ENCODE results near the gene CPNE7.
"Not testable (repeated sequence)": the region's sequence is repeated elsewhere in the genome, so short reads cannot be mapped to it uniquely, and the experiment has no call there.

Gene CPNE7

DNA sequence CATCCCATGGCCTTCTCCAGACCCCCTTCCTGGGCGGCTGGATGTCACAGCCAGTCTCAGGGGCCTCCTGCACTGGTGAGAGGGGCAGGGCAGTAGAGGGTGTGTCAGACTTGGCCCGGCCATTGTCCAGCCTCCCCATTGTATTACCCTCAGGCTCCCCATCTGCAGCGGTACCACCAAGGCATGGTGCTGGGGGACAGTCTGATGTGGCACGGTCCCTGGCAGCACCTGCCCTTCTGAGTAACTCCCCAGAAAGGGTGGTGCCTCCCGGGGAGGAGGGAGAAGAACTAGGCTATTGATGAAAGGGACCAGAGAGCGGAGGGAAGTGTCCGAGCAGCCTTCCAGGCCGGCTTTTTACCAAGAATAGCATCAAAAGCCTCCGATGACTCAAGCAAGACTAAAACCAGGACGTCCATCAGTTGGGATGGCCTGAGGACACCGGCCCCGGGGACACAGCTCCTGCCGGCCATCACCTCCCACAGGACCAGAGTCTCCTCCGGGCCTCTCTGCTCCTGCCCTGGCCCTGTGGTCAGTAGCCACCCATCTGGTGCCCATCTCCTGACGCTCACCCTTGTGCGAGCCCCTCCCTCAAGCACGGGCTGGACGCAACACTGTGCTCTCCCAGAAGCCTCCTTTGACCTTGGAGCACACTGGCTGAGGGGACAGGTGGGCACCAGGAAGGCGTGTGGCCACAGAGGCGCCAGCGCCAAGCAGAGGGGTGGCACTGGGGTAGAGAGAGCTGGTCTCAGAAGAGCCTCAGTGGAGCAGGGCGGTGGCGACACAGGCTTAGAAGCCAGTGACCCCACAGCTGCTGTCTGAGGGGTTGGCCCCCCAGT is 5.8 kb upstream of the CPNE7 start:
- DNase-seq = no peak

DNA sequence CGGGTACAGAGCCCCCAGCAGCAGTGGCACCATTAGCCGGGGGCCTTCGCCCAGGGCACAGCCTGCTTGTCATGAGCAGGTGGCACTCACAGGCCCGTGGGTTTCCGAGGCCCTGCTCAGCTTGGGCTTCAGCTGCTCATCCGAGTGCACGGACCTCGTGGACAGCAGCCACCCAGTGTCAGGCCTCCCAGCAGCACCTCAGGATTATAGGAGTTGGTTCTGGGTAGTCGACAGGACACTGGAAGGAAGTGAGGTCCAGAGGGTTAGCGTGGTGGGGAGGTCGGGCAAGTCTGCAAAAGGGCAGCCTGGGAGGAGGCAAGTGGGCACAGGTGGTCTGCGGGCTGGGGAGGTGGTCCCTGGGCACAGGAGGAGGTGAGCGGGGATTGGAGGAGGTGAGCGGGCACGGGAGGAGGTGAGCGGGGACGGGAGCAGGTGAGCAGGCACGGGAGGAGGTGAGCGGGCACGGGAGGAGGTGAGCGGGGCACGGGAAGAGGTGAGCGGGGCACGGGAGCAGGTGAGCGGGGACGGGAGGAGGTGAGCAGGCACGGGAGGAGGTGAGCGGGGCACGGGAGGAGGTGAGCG is 5.1 kb upstream of the CPNE7 start:
- DNase-seq = no peak

DNA sequence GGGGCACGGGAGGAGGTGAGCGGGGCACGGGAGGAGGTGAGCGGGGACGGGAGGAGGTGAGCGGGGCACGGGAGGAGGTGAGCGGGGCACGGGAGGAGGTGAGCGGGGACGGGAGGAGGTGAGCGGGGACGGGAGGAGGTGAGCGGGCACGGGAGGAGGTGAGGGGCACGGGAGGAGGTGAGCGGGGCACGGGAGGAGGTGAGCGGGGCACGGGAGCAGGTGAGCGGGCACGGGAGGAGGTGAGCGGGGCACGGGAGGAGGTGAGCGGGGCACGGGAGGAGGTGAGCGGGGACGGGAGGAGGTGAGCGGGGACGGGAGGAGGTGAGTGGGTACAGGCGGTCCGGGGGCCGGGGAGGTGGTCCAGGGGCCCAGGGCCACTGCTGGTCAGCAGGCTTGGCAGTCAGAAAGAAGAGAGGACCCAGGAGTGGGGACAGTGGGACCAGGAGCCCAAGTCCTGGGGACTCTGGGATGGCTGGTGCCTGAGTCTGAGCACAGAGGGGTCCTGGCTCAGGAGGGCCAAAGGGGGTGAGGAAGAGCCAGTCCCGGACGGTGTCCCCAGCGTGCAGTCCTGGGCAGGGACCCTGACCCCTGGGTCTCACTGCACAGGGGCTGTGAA is 4.5 kb upstream of the CPNE7 start:
- not testable (repeated sequence) for DNase-seq

DNA sequence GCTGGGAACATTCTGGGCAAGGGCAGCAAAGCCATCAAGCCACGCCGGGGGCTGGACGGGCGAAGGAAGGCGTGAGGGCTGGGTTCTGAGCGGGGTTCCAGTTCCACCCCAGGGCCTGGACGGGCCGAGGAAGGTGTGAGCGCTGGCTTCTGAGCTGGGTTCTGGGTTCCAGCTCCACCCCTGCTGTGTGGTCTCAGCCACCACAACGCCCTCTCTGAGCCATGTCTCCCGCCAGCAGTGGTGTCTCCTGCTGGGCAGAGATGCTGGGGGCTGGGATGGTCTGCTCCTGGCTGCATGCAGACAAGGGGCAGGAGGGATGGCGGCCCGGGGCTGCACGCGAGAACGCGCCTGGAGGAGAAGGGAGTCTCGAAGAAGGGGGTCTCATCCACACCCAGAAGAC is 3.9 kb upstream of the CPNE7 start:
- no peak for DNase-seq

DNA sequence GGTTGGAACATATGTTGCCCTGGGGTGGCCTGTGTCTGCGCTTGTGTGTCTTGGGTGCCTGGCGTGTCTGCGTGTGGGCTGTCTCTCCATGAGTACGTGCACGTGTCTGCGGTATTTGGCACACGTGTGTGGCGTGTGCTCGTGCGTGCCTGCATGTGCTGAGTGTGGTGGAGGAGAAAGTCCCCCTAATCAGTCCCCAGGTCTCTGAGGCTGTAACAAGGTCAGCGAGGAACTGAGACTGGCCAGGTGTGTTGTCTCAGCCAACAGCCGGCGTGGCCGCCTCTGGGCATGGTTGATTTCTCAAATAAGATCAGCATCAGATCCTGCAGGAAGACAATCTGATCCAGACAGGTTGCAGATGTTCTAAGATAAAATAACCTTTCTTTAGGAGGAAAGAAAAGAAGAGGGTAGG is 3.5 kb upstream of the CPNE7 start:
- DNase-seq = no peak

DNA sequence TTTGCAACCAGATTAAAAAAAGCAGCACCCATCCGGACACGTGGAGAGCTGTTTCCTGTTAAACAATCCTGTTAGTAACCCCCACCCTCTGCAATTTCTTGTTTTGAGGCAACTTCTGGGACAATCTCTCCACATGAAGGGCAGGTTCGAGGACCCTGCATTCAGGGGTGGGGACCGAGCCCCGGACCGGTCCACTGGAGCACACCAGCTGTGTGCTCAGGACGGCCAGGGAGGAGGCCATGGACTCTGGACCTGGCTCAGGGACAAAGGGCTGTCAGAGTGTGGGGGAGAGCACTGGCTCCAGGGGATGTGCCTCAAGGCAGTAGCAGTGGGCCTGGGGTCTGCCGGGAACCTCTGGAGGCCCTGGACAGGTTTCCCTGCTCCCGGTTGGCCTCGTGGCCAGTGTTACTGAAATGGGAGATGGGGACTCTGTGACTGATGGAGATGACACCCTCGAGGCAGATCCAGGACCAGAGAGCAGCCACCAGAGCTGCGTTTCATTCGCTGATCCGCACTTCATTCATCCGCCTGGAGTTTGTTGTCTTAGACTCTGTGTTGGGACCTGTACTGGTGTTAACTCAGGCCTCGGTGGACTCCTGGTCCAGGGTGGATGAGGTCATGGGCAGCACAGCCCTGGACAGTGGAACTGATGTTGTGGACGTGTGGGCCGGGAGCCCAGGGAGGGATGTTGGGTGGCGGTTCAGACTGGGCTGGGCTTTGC is 2.9 kb upstream of the CPNE7 start:
- DNase-seq = no peak

DNA sequence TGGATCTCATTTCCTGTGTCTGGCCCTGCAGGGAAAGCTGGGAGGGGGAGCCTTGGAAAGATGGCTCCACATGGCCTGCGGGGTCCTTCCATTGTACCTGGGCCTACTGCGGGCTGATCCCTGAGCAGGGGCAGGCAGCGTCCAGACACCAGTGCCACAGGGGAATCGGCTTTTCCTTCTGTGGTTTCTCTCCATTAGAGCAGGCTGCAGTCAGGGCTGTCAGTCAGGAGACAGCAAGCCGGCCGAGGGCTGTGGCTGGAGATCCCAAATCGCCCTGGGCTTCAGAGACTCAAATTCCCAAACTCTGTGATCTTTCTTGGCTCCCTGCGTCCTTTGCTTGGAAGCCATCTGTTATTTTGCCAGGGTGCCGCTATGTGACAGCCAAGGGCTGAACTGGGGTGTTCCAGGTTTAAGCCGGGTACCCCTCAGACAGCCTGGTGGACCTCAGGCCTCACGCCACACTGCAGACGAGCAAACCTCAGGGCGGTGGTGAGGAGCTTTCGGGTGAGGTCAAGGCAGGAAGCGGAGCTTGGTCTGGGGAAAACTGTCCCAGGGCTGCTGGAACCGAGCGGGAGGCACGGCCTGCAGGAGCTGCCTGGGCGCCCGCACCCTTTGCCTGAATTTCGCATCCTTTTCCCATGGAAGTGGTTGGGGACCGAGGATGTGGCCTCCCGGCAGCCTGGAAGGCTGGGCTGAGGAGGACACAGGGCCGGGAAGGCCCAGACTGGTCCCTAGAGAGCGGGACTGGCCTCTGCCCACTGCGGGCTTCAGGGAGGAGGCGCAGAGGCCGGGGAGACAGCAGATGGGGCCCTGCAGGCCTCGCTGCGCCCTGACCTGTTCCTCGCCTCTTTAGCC is 1.5 kb upstream of the CPNE7 start:
- DNase-seq = no peak

DNA sequence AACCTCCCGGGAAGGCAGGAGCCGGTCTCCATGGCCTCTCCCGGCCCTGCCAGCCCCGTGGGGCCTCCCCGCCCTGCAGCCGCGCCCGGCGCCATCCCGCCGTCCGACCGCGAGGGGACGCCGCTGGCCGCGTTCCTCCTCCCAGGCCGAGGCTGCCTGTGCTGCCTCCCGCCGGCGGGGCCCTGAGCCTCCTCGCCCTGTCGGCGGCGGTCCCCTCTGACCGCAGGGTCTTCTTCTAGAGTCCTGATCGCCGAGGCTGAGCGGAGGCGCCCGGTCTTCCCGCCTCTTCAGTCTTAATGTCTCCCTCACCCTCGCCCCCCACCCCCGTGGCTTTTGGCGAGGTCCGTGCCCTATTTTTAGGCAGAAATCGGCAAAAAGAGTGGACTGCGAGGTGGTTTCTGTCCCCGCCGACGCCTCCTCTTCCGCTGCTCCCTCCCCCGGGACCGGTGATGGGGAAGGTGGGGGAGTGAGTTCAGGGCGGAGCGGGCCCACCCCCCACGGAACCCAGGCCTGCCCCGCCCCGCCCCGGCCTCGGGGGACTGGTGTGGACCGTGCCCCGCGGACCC is 794 bp upstream of the CPNE7 start:
- peak; percentile 44 for DNase-seq

DNA sequence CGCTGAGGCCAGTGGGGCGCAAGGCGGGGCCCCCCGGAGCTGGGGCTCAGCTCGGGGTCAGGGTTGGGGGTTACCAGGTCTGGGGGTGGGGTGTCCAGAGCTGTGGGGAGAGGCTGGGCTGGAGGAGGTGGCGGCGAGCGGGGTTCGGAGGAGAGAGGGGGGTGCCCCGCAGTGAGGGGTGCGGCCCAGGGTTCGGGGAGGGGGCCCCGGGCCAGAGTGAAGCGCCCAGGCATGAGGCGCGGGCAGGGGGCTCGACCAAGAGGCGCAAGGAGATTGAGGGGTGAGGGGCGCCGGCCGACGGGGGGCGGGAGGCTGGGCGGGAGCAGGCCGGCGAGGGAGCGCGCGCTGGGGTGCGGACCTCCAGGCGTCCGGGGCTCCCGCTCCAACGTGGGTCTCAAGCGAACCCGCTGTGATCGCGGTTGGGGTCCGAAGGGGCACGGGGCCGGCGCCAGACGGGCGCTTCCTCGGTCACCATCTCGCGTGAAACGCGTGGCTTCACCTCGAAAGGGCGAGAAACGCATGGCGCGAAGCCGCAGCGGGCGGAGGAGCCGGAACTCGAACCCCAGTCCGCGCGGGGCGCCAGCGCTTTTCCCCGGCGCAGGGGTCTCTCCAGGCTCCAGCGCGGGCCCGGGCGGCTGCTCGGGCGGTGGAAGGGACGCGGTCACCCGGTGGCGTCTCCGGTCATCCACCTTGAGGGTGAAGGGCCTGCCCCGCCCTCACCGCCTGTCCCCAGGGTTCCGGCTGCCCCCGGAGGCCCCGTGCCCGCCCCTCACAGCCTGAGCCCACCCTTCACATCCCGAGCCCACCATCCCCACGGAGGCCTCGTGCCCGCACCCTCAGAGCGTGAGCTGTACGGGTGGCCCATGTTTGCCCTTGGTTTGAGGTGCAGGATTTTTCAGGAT is 846 bp downstream of the CPNE7 start:
- DNase-seq = no peak

DNA sequence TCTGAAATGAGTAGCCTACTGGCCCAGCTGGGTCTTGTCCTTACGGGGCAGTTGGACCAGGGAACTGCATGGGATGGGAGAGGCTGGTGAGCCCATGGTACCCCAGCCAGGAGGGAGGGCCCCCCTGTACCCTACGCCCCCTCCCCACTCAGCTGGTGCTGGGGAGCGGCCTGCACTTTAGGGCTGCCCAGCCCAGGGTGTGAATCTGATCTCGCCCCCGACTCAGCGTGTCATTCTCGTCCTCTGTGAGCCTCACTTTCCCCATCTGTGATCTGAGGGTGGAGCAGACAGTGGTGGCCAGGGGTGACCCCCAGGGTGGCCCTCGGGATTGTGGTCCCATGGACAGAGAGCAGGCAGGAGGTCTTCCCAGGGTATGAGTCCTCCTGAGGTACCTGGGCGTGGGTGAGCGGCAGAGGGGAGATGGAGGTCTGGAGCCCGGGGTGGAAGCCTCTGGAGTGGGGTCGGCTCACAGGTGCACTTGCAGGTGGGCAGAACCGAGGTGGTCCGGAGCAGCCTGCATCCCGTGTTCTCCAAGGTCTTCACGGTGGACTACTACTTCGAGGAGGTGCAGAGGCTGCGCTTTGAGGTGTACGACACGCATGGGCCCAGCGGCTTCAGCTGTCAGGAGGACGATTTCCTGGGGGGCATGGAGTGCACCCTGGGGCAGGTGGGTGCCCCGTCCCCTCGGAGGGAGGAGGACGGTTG is 1.6 kb downstream of the CPNE7 start:
- no peak for DNase-seq

DNA sequence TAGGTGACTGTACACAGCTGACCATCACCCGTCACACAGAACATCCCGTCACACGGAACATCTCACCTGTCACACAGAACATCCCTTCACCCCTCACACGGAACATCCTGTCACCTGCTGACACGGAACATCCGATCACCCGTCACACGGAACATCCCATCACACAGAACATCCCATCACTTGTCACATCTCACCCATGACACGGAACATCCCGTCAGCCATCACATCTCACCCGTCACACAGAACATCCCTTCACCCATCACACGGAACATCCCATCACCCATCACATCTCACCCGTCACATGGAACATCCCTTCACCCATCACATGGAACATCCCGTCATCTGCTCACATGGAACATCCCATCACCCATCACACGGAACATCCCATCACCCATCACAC is 3.8 kb downstream of the CPNE7 start:
- no peak for DNase-seq

DNA sequence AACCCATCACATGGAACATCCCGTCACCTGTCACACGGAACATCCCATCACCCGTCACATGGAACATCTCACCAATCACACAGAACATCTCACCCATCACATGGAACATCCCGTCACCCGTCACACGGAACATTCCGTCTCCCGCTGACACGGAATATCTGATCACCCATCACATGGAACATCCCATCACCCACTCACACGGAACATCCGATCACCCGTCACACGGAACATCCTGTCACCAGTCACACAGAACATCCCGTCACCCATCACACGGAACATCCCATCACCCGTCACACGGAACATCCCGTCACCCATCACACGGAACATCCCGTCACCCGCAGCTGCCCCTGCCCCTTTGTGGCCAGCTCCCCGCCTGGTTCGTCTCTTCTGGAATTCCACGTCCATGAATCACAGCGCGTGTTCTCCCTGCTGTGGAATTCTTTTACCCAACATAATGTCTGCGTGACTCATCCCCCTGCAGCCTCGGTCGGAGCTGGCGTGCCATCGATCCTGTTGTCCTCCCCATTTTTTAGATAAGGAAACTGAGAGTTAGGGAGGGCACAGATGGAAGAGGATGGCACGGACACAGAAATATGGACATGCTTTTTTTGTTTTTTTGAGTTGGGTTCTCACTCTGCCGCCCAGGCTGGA is 5.6 kb downstream of the CPNE7 start:
- DNase-seq = peak; percentile 98

DNA sequence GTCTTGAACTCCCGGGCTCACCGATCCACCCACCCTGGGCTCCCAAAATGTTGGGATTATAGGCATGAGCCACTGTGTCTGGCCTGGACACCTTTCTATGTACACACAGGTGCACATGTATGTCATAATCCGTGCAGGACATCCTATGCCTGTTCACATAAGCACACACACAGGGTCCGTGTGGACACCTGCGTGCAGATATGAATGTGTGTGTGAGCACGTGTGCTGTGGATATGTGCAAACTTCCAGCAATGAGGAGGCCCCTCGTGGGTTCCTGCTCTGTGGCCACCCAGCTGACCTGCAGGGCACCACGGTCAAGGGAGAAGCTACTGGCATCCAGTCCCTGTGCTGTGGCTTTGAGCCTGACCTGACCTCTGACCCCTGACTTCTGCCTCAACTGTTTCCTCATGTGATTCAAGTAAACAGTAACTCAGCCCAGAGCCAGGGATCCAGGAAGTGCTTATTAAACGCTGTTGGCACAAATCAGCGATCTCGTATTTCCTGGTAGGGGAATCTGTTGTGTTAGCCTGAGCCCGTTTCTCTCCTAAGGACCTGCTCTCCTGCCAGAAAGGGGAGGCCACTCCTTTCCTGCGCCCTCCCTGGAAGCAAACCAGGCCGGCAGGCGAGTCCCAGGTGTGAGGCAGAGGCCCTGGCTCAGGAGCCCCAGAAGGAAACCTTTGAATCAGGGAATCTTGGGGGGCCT is 6.5 kb downstream of the CPNE7 start:
- DNase-seq = no peak

DNA sequence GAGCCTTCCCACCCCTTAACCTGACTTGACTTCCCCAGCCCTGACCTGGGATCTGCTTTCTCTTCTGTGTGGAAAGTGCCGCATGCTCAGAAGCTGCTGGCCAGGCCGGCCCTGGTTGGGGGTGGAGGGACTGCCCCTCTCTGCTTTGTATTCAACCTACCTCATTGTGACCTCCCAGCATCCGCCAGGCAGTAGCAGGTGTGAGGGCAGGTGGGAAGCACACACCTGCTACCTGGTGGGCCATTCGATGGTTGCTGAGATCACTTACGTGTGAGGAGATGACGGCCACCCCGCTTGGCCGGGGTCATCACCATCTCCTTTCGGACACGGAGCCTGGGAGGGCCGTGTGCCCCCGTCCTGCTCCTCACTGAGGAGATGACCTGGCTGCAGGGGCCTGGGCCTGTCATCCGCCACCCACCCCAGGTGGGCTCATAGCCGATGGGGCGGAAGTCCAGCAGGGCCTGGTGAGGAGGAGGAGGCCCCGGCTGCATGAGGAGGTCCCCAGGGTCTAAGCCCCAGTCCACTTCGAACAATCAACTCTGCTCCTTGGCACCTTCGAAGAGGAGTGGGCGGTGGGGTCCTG is 7.1 kb downstream of the CPNE7 start:
- DNase-seq = no peak

DNA sequence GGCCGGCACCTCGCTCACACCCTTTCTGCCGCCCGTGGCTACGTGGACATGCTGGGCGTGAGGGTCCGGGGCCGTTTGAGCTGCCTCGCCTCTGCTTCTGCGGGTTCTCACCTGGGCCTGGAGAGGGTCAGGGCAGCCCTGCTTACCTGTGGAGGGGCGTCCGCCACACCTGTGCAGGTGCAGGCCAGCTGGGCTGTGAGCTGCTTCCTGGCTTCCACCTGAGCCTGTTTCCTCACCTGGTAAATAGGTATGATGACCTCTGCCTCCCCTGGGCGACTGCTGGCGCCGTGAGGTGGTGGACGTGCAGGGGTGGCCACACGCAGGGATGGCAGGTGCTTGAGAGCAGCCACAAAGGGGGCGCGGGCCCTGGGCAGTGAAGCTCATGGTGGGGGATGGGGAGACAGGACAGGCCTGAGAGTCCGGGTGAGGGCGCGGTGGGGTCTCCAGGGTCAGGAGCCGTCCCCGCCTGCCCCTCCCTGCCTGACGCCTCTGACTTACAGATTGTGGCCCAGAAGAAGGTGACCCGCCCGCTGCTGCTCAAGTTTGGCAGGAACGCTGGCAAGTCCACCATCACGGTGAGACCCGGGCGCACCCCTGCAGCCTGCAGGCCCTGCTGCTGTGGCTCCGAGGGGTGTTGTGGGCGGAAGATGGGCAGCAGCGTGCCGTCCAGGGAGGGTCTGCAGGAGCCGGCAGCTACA is 7.8 kb downstream of the CPNE7 start:
- no peak for DNase-seq

DNA sequence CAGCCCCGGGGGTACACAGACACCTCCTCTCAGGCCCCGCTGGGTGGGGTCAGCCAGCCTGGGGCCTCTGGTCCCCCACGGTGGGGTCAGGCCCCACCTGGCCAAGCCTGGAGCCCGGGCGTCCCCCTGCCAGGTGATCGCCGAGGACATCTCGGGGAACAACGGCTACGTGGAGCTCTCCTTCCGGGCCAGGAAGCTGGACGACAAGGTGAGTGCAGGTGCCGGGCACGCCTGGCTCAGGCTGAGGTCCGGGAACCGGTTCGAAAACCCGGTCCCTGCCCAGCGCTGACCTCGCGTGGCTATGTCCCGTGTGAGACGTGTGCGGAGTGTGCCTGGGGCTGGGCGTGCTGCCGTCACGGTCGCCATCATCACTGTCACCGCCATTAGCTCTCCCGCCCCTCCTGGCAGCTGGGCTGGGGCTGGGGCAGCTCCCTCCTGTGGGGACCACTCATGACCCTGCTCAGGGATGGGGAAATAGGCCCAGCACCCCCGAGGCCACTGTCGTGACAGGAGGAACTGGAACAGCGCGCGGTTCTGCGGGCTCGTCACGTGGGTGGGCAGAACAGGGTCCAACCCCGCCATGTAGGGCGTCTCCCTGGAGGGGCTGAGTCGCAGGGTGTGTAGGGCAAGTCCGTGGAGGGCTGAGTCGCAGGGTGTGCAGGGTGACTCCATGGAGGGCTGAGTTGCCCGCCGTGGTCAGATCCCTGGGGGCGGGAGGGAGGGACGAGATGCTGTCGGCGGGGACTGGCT is 8.5 kb downstream of the CPNE7 start:
- no peak for DNase-seq

DNA sequence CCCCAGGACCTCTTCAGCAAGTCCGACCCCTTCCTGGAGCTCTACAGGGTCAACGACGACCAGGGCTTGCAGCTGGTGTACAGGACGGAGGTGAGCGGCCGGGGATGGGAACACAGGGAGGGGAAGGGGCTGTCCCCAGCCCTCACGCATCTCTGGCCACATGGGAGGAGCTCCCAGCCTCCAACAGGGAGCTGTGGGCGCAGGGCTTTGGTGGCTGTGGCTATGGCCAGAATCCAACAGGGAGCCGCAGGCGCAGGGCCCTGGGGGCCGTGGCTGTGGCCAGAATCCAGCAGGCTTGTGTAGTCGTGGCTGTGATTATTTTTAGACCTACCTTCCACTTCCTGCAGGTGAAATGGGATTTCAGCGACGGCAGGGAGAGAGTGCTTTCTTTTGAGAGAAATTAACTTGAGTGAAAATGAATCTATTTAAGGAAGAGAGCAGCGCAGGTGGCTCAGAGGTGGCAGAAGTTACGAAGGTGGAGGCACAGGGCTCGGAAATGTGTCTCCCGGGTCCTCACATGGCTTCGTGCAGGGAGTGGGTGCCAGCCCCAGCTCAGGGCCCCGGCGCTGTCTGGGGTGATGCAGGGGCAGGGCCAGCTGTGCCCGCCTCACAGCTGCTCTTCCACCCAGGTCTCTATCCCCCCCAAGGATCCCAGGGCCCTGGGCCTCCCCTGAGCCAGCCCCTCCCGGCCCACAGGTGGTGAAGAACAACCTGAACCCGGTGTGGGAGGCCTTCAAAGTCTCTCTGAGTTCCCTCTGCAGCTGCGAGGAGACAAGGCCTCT is 9.4 kb downstream of the CPNE7 start:
- no peak for DNase-seq

Data from amniotic stem cell (primary cell).